WTC11 (cell line): ENCODE measurements around the gene FN3K. TPM values are rescaled to one million over a fixed set of nuclear protein-coding genes. Genes with fewer than 3 reads are reported as not detected.

Source experiments
- ATAC-seq: fragments of 200-7000 bp; cut with Tn5 transposase; 2 replicates; pipeline ENCODE4 v1.10.0; 2021; ENCODE audit warnings: mild to moderate bottlenecking, moderate library complexity
- CTCF ChIA-PET: fragments of 300-600 bp; sonication (Branson Sonifier 250); formaldehyde crosslinking; loops from one replicate; lab custom pipeline; 2021; ENCODE audit warnings: antibody characterized with exemption; lab: Charles Lee
- POLR2A ChIA-PET: fragments of 350-600 bp; sonication (Branson Sonifier 250); formaldehyde crosslinking; loops from one replicate; lab custom pipeline; 2021; ENCODE audit warnings: antibody characterized with exemption; lab: Charles Lee
- DNase-seq: peaks from one replicate; pipeline ENCODE4 v3.0.0; 2021; ENCODE audit warnings: low spot score
- H3K27ac Mint-ChIP-seq: 2 replicates; pipeline ENCODE4 v1.8.0; 2021; ENCODE audit warnings: mixed read lengths
- H3K27me3 Mint-ChIP-seq: 2 replicates; pipeline ENCODE4 v1.8.0; 2021; ENCODE audit warnings: low read depth, mild to moderate bottlenecking, moderate library complexity, mixed read lengths
- H3K36me3 Mint-ChIP-seq: 2 replicates; pipeline ENCODE4 v1.8.0; 2021; ENCODE audit warnings: mixed read lengths
- H3K4me1 Mint-ChIP-seq: 2 replicates; pipeline ENCODE4 v1.8.0; 2022; ENCODE audit warnings: mixed read lengths
- H3K4me3 Mint-ChIP-seq: 2 replicates; pipeline ENCODE4 v1.8.0; 2021; ENCODE audit warnings: mild to moderate bottlenecking, moderate library complexity, mixed read lengths
- H3K9me3 Mint-ChIP-seq: 2 replicates; pipeline ENCODE4 v1.8.0; 2021; ENCODE audit warnings: mixed read lengths
- CDX4 ChIP-seq: fragments of 250-450 bp; sonication (Bioruptor Pico); IDR thresholded peaks from 2 replicates; pipeline ENCODE4 v1.9.0; 2021; ENCODE audit warnings: moderate library complexity, mild to moderate bottlenecking, inconsistent platforms, borderline replicate concordance
- FOXJ3 ChIP-seq: sonication (generic); formaldehyde crosslinking; IDR thresholded peaks from 2 replicates; pipeline ENCODE4 v1.9.0; 2021; ENCODE audit warnings: missing genetic modification reagents, mild to moderate bottlenecking, borderline replicate concordance
- FOXK1 ChIP-seq: sonication (generic); formaldehyde crosslinking; IDR thresholded peaks from 2 replicates; pipeline ENCODE4 v1.8.0; 2022; ENCODE audit warnings: mild to moderate bottlenecking, moderate library complexity, missing genetic modification reagents
- HMGXB4 ChIP-seq: sonication (generic); formaldehyde crosslinking; IDR thresholded peaks from 2 replicates; pipeline ENCODE4 v1.8.1; 2023; ENCODE audit warnings: mild to moderate bottlenecking, moderate library complexity, missing genetic modification reagents
- IRF2 ChIP-seq: sonication (generic); formaldehyde crosslinking; IDR thresholded peaks from 2 replicates; pipeline ENCODE4 v1.8.0; 2022; ENCODE audit warnings: low read depth, missing genetic modification reagents, borderline replicate concordance
- KAT7 ChIP-seq: sonication (generic); formaldehyde crosslinking; IDR thresholded peaks from 2 replicates; pipeline ENCODE4 v1.8.1; 2023; ENCODE audit warnings: missing genetic modification reagents, mild to moderate bottlenecking, borderline replicate concordance
- NFYB ChIP-seq: sonication (generic); formaldehyde crosslinking; conservative IDR thresholded peaks from 2 replicates; pipeline ENCODE4 v1.8.0; 2022; ENCODE audit warnings: low read depth, missing genetic modification reagents
- SMAD3 ChIP-seq: sonication (generic); formaldehyde crosslinking; IDR thresholded peaks from 2 replicates; pipeline ENCODE4 v1.8.0; 2022; ENCODE audit warnings: missing genetic modification reagents, mild to moderate bottlenecking, borderline replicate concordance
- SP1 ChIP-seq: sonication (generic); formaldehyde crosslinking; conservative IDR thresholded peaks from 2 replicates; pipeline ENCODE4 v1.8.1; 2022; ENCODE audit warnings: missing genetic modification reagents
- TCF7 ChIP-seq: sonication (generic); formaldehyde crosslinking; IDR thresholded peaks from 2 replicates; pipeline ENCODE4 v1.8.0; 2022; ENCODE audit warnings: mild to moderate bottlenecking, low read depth, missing genetic modification reagents, moderate library complexity
- ZNF138 ChIP-seq: sonication (generic); formaldehyde crosslinking; conservative IDR thresholded peaks from 2 replicates; pipeline ENCODE4 v1.8.1; 2022; ENCODE audit warnings: mild to moderate bottlenecking, moderate library complexity, missing genetic modification reagents
- ZNF219 ChIP-seq: sonication (generic); formaldehyde crosslinking; IDR thresholded peaks from 2 replicates; pipeline ENCODE4 v1.8.0; 2023; ENCODE audit warnings: missing genetic modification reagents, mild to moderate bottlenecking, borderline replicate concordance
- ZNF317 ChIP-seq: sonication (generic); formaldehyde crosslinking; IDR thresholded peaks from 2 replicates; pipeline ENCODE4 v1.8.1; 2023; ENCODE audit warnings: low read depth, mild to moderate bottlenecking, moderate library complexity, missing genetic modification reagents, borderline replicate concordance
- total RNA-seq: library from RNA; stranded (reverse); gene quantifications from 3 replicates; pipeline ENCODE4 v1.2.3, GENCODE V29; 2021
- TF ChIP-seq, protein P1 (sequence below): sonication (generic); formaldehyde crosslinking; IDR thresholded peaks from 2 replicates; pipeline ENCODE4 v1.8.1; 2022; ENCODE audit warnings: low read depth, missing genetic modification reagents, borderline replicate concordance
- TF ChIP-seq, protein P2 (sequence below): sonication (generic); formaldehyde crosslinking; IDR thresholded peaks from 2 replicates; pipeline ENCODE4 v1.8.1; 2023; ENCODE audit warnings: mild to moderate bottlenecking, missing genetic modification reagents, moderate library complexity
- TF ChIP-seq, protein P3 (sequence below): sonication (generic); formaldehyde crosslinking; conservative IDR thresholded peaks from 2 replicates; pipeline ENCODE4 v1.8.1; 2023; ENCODE audit warnings: mild to moderate bottlenecking, low read depth, missing genetic modification reagents, moderate library complexity

FN3K gene
- total RNA-seq, 1 experiment from 2014 or later = 19.3 TPM

- H3K27me3 Mint-ChIP-seq = peaks cover 58% of the 10 kb centered on the region
- ChIA-PET CTCF (interaction anchor here (0.5 to 2.0 kb wide), 8 partner anchors 14 to 317 kb away, joined by 3 to 9 read pairs (median 4); no protein-coding TSS in a partner anchor), POLR2A (no interaction called here)
- peak within 1 kb of the TSS; percentile 76 for H3K4me3 Mint-ChIP-seq
- no peak within 1 kb of the TSS for H3K27ac Mint-ChIP-seq
- peak; percentile 98 for TF ChIP-seq NFYB (CRISPR knock-in tag)
- no peak for TF ChIP-seq FOXK1 (CRISPR knock-in tag)
- TF ChIP-seq, protein P1, sequence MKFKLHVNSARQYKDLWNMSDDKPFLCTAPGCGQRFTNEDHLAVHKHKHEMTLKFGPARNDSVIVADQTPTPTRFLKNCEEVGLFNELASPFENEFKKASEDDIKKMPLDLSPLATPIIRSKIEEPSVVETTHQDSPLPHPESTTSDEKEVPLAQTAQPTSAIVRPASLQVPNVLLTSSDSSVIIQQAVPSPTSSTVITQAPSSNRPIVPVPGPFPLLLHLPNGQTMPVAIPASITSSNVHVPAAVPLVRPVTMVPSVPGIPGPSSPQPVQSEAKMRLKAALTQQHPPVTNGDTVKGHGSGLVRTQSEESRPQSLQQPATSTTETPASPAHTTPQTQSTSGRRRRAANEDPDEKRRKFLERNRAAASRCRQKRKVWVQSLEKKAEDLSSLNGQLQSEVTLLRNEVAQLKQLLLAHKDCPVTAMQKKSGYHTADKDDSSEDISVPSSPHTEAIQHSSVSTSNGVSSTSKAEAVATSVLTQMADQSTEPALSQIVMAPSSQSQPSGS (CRISPR knock-in tag) = no peak
- TF ChIP-seq, protein P2, sequence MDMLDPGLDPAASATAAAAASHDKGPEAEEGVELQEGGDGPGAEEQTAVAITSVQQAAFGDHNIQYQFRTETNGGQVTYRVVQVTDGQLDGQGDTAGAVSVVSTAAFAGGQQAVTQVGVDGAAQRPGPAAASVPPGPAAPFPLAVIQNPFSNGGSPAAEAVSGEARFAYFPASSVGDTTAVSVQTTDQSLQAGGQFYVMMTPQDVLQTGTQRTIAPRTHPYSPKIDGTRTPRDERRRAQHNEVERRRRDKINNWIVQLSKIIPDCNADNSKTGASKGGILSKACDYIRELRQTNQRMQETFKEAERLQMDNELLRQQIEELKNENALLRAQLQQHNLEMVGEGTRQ (CRISPR knock-in tag) = no peak
- no peak for TF ChIP-seq ZNF317 (CRISPR knock-in tag)
- no peak for TF ChIP-seq FOXJ3 (CRISPR knock-in tag)
- TF ChIP-seq KAT7 (CRISPR knock-in tag) = no peak
- TF ChIP-seq HMGXB4 = no peak
- TF ChIP-seq ZNF138 (CRISPR knock-in tag) = no peak
- TF ChIP-seq CDX4 (CRISPR knock-in tag) = no peak
- no peak for TF ChIP-seq SMAD3
- TF ChIP-seq IRF2 (CRISPR knock-in tag) = 0 out of 2 replicates have a peak, but pooled peaks have one; percentile 40
- no peak for TF ChIP-seq ZNF219 (CRISPR knock-in tag)
- TF ChIP-seq SP1 (CRISPR knock-in tag) = peak; percentile 96
- TF ChIP-seq, protein P3, sequence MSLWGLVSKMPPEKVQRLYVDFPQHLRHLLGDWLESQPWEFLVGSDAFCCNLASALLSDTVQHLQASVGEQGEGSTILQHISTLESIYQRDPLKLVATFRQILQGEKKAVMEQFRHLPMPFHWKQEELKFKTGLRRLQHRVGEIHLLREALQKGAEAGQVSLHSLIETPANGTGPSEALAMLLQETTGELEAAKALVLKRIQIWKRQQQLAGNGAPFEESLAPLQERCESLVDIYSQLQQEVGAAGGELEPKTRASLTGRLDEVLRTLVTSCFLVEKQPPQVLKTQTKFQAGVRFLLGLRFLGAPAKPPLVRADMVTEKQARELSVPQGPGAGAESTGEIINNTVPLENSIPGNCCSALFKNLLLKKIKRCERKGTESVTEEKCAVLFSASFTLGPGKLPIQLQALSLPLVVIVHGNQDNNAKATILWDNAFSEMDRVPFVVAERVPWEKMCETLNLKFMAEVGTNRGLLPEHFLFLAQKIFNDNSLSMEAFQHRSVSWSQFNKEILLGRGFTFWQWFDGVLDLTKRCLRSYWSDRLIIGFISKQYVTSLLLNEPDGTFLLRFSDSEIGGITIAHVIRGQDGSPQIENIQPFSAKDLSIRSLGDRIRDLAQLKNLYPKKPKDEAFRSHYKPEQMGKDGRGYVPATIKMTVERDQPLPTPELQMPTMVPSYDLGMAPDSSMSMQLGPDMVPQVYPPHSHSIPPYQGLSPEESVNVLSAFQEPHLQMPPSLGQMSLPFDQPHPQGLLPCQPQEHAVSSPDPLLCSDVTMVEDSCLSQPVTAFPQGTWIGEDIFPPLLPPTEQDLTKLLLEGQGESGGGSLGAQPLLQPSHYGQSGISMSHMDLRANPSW (CRISPR knock-in tag) = no peak
- no peak for TF ChIP-seq TCF7 (CRISPR knock-in tag)
- DNase-seq (peak; percentile 99), ATAC-seq (peak; percentile 99)
- no peaks in the 10 kb centered on the region for H3K4me1 Mint-ChIP-seq
- H3K9me3 Mint-ChIP-seq = peaks cover 8% of the 10 kb centered on the region
- peaks cover 4% of the 10 kb centered on the region for H3K36me3 Mint-ChIP-seq
Observed at GRCh38 chr17:82698065-82698973, 37.1 kb upstream of the FN3K start, which contains the start of gene RAB40B. Gene RAB40B, minus strand, starts transcription at chr17:82698698. Its CDS starts 102 bp downstream, at chr17:82698596.
